NCI-H2227 (cell line): Measurements from ENCODE around the gene GPR149.
A peak's percentile ranks its signal among the peaks of the same experiment; 100 is the strongest.

Source experiments
- DNase-seq: peaks from one replicate; lab custom pipeline; 2025; ENCODE audit not compliant: unreplicated experiment; lab: John Stamatoyannopoulos, UW

GPR149 gene

DNA sequence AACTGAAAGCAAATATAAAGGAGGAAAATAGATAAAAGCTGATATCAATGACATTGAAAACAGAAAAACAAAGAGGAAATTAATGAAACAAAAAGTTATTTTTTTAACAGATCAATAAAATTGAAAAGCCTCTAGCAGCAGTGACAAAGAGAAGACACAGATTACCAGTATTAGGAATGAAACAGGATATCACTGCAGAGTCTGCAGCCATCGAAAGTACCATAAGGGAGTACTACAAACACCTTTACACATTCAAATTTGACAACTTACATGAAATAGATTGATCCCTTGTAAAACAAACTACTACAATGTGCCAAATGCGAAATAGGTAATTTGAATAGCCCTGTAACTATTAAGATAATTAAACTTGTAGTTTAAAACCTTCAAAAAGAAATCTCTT, 80.8 kb downstream of the GPR149 start:
- no peak for DNase-seq

DNA sequence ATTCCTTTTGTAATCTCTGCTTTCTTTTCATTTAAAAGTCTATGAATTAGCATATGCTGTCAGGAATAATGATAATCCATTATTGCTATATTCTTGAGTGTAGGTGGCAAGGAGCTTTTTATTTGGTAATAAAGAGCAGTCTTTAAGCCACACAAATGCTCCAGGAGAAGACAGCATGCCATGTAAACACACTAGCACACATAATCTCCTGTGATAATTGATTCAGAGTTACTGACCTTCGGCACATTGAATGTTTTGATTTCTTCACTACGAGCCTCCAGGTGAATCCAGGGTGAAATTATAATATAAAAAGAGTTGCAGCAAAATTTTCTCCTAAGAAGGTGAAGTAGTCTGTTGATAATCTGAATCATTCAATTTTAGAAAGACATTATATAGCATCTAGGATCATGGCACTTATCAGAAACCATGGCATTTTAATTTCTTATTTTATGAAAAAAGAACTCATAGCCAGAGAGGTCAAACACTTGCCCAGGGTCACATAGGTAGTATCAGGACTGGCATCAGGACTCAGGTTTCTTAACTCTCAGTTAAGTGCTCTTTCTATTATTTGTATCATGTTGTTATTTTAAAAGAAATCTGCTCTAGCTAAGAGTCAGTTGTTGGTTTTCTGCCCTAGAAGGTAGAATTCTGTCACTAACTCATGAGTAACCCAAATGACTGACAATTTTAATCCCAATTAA, 84.4 kb downstream of the GPR149 start:
- DNase-seq = no peak

GRCh38 chr3:154338570-154338969, 91.4 kb downstream of the GPR149 start:
- no peak for DNase-seq

- DNase-seq = no peak
Observed at GRCh38 chr3:154338008-154338407, 92.0 kb downstream of the GPR149 start.

DNA sequence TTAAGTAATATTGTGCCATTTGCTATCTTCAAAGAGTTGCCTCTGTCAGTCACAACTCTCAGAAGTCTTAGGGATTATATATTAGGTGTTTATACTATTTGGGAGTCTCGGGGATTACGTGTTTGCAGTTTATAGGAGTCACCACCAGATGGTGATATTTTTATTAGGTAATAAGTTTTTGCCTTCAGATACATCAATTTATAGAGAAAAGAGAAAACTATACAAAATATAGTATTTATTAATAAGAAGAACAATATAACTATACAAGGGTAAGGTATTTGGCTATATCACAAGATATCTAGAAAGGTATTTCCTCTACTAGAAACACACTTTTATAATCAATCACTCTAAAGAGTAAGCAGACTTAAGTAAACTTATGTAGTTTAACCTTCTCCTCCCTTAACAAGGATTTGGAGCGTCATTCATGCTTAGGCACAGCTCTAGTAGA, 95.0 kb downstream of the GPR149 start:
- DNase-seq = peak; percentile 39

GRCh38 chr3:154327871-154328270, 102.1 kb downstream of the GPR149 start:
- no peak for DNase-seq

DNA sequence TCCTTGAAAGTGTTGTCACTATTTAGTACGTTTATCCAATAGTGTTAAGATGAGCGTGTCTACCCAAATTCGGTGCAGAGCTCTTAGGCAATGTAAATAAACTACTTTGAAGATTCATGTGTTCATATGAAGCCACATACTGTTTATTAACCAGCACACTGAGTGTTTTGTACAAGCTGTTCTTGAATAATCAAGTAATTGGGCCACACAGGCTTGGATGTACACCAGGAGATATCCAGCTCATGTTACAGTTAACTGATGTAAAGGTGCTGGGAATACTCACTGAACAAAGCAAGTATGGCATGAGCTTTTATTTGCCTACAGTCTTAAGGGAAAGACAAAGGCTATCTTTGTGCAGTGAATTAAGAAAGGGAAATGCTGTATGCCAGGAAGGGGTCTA, 105.1 kb downstream of the GPR149 start:
- DNase-seq = no peak

- peak; percentile 93 for DNase-seq
Observed at GRCh38 chr3:154323891-154324738, 105.9 kb downstream of the GPR149 start, which contains the start of gene DHX36. TSS of gene DHX36 (minus strand) at chr3:154324487. CDS start at chr3:154324416, 71 bp downstream.

- no peak for DNase-seq
Observed at GRCh38 chr3:154316974-154317767, 112.8 kb downstream of the GPR149 start.

DNA sequence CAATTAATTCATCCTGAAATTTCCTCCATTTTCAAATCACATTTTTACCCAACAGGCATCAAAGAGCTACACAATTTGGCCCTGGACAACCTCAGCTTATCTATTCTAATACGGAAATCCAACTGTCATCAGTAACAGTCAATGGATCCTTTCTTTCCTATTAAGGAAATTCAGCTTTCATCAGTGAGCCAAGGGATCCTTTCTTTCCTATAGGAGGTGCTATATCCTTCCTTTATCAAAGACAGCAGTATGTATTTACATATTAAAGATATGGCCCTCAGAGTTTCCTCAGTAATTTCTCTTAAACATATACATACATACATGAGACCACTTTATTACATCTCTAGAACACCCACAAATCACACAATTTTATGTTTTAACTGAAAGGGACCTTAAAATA, 115.8 kb downstream of the GPR149 start:
- no peak for DNase-seq

DNA sequence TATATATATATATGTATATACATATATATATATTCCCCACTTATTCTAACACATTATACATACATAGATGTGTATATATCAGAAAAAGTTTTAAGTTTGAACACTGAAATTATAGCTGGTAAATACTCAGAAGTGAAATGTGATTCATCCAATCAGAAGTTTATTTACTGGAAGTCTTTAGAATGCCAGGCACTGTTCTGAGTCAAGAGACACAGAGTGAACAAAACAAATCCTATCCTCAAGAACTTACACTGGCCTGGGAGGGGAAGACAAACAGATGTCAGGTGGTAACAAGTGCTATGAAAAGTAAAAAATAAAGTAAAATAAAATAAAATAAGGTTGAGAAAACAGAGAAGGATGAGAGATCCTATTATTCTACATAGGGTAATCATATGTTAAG, 119.2 kb downstream of the GPR149 start:
- DNase-seq = no peak

DNA sequence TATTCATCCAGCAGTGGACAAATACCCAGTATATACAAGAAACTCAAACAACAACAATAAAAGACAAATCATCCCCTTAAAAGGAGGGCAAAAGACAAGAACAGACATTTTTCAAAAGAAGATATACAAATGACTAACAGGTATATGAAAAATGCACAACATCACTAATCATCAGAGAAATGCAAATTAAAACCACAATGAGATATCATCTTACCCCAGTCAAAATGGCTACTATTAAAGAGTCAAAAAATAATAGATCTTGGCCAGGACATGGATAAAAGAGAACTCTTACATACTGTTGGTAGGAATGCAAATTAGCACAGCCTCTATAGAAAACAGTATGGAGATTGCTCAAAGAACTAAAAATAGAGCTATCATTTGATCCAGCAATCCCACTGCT, 122.6 kb downstream of the GPR149 start:
- DNase-seq = no peak

DNA sequence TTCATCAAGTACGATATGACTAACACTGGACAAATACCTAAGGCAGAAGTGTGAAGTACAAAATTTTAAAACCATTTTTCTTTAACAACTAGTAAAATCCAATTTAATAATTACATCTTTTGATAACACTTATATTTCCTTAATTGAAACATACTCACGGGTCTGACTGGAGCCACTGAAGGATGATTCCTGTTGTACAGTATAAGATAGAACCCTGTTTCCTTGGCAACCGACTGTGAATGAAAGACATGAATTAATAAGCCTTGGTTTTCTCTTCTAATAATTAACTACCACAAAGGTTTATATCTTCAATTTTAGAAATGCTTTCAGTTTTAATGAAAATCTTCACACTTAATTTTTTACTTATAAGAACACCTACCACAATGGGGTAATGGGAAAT, 125.1 kb downstream of the GPR149 start:
- DNase-seq = no peak

GRCh38 chr3:154304116-154304786, 125.7 kb downstream of the GPR149 start:
- DNase-seq = no peak

DNA sequence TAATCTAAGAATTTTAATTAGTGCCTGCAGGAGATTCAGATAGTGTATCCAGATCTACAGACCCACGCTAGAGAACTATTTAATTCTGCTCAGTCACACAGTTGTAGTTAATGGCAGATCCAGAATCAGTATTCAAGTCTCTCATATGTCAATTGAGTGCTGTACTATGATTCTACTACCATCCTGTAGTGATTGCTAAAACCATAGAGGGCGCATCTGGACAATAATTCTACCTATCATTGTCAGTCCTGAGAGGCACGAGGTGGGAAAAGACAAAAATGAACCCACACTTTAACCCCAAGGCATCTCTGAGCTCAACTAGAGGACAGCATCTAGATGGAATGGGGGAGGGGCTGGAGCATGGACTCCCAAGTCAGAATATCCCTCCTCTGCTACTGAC, 128.4 kb downstream of the GPR149 start:
- DNase-seq = no peak

GRCh38 chr3:154294016-154294415, 136.0 kb downstream of the GPR149 start:
- no peak for DNase-seq

- no peak for DNase-seq
Observed at GRCh38 chr3:154290187-154290586, 139.8 kb downstream of the GPR149 start.
